PC-9 (cell line): ENCODE data around the gene CLIP1. TPM values are rescaled to one million over a fixed set of nuclear protein-coding genes. Genes with fewer than 3 reads are reported as not detected.
"Not testable (repeated sequence)": the region's sequence is repeated elsewhere in the genome, so short reads cannot be mapped to it uniquely, and the experiment has no call there.

ENCODE experiments used
- BruUV-seq: library from RNA; stranded (reverse); fragments of 400-500 nt; replicated peaks from 2 replicates; lab custom pipeline; 2021; lab: Mats Ljungman, UMichigan
- CTCF ChIA-PET: fragments of 300-600 bp; sonication (Branson Sonifier 250); formaldehyde crosslinking; loops from one replicate; lab custom pipeline; 2022; ENCODE audit warnings: antibody characterized with exemption; lab: Charles Lee
- POLR2A ChIA-PET: fragments of 300-600 bp; sonication (Branson Sonifier 250); formaldehyde crosslinking; loops from one replicate; lab custom pipeline; 2022; ENCODE audit warnings: antibody characterized with exemption; ENCODE audit not compliant: unreplicated experiment; lab: Charles Lee
- DNase-seq, 2 experiments: peaks; one replicate each; pipeline versions ENCODE4 v3.0.0 to v3.0.0-alpha.2; 2015 to 2022; ENCODE audit warnings: mixed read lengths in 1 of 2
- H2AFZ ChIP-seq: fragments of 200-600 bp; sonication (generic); 2 replicates; pipeline ENCODE4 v1.8.1; 2017; ENCODE audit warnings: antibody characterized with exemption
- H3F3A ChIP-seq: fragments of 200-600 bp; sonication (generic); 2 replicates; pipeline ENCODE4 v1.8.1; 2017; ENCODE audit warnings: antibody characterized with exemption, mild to moderate bottlenecking, low read depth; ENCODE audit not compliant: insufficient read depth
- H3K27ac ChIP-seq: fragments of 200-600 bp; sonication (generic); 2 replicates; pipeline ENCODE4 v1.6.1; 2016; ENCODE audit warnings: mixed run types
- H3K27me3 ChIP-seq: fragments of 200-600 bp; sonication (generic); 2 replicates; pipeline ENCODE4 v1.6.1; 2016; ENCODE audit warnings: low read depth, mixed run types; ENCODE audit not compliant: insufficient read depth
- H3K36me3 ChIP-seq: fragments of 200-600 bp; sonication (generic); 2 replicates; pipeline ENCODE4 v1.6.1; 2016; ENCODE audit warnings: low read depth, mixed run types
- H3K4me1 ChIP-seq: fragments of 200-600 bp; sonication (generic); replicated peaks from 2 replicates; pipeline ENCODE4 v1.6.1; 2016; ENCODE audit warnings: mixed run types; ENCODE audit not compliant: insufficient read depth
- H3K4me2 ChIP-seq: fragments of 200-600 bp; sonication (generic); 2 replicates; pipeline ENCODE4 v1.6.1; 2017; ENCODE audit warnings: mixed run types
- H3K4me3 ChIP-seq: fragments of 200-600 bp; sonication (generic); 2 replicates; pipeline ENCODE4 v1.6.1; 2016; ENCODE audit warnings: mixed run types
- H3K79me2 ChIP-seq: fragments of 200-600 bp; sonication (generic); 2 replicates; pipeline ENCODE4 v1.6.1; 2017; ENCODE audit warnings: low read depth, mixed run types
- H3K9me2 ChIP-seq: fragments of 200-600 bp; sonication (generic); 2 replicates; pipeline ENCODE4 v1.8.1; 2017; ENCODE audit warnings: mild to moderate bottlenecking; ENCODE audit not compliant: insufficient read depth
- H3K9me3 ChIP-seq: fragments of 200-600 bp; sonication (generic); 2 replicates; pipeline ENCODE4 v1.8.1; 2016; ENCODE audit warnings: low read depth; ENCODE audit not compliant: insufficient read depth
- H4K20me1 ChIP-seq: fragments of 200-600 bp; sonication (generic); 2 replicates; pipeline ENCODE4 v1.8.1; 2017; ENCODE audit not compliant: insufficient read depth
- CTCF ChIP-seq: fragments of 200-600 bp; sonication (generic); conservative IDR thresholded peaks from 2 replicates; pipeline ENCODE4 v1.6.1; 2017; ENCODE audit warnings: mixed run types, antibody characterized with exemption, mild to moderate bottlenecking, moderate library complexity
- EZH2 ChIP-seq: fragments of 200-600 bp; sonication (generic); IDR thresholded peaks from 2 replicates; pipeline ENCODE4 v1.8.0; 2017; ENCODE audit warnings: antibody characterized with exemption, low read depth
- intact Hi-C: fragments of 100-400 bp; cut with micrococcal nuclease; formaldehyde crosslinking; loops from one replicate; pipeline ENCODE4 v1.10.0; 2022; ENCODE audit not compliant: unreplicated experiment
- total RNA-seq: library from RNA; stranded (reverse); gene quantifications from 2 replicates; pipeline ENCODE4 v1.2.3, GENCODE V29; 2021

The CLIP1 gene
- total RNA-seq, 1 experiment from 2014 or later: 86.9 TPM

DNA sequence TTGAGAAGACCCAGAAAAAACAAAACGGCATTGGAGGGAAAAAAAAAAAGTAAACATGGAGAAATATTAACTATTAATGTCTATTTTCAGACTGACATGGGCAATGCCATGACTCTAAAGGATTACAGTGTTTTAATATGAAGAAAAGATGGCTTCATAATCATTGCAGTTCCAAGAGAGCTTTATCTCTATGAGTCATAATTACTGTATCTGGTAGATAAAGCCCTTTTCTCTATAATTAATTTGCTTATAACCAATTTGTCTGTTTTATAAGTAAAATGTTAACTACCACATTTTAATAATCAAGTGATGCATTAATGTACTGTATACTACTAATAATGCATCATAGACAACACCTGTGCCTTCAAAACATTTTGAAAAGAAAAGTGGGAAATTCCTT is 59.7 kb downstream of the CLIP1 start:
- Histone ChIP-seq H3K9me2 (no peaks in the 10 kb centered on the region), H2AFZ (no peak overlapping the region), H4K20me1 (no peaks in the 10 kb centered on the region), H3K36me3 (0 out of 2 replicates have a peak, but pooled peaks cover 7% of the 10 kb centered on the region), H3K27ac (no peak overlapping the region), H3K4me1 (peaks cover 12% of the 10 kb centered on the region), H3K4me2 (no peak overlapping the region), H3K79me2 (peaks cover 19% of the 10 kb centered on the region), H3K27me3 (no peaks in the 10 kb centered on the region), H3K9me3 (no peaks in the 10 kb centered on the region), H3F3A (peaks cover 21% of the 10 kb centered on the region), H3K4me3 (no peak overlapping the region)
- no peak for DNase-seq
- ChIA-PET POLR2A (no interaction called here), CTCF (no interaction called here)
- no TSS peak for BruUV-seq
- intact Hi-C loops: no loop called here
- TF ChIP-seq EZH2 (no peak), CTCF (no peak)

DNA sequence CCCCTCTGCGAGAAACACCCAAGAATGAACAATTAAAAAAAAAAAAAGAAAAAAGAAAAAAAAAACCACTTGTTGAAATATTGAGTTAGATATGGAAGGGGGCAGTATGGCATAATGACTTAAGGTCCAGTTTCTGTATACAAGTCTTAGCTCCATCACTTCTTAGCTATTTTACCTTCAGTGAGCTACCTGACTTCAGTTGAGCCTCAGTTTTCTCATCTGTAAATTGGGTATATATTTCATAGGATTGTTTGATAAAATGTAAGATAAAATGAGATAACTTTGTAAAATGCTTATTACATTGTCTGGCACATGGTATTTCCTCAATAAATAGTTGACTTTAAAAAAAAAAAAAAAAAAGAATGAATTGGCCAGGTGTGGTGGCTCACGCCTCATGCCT is 64.1 kb downstream of the CLIP1 start:
- H3K9me2 ChIP-seq, H3K79me2 ChIP-seq, H3K27ac ChIP-seq, H3K4me3 ChIP-seq, H3K4me1 ChIP-seq, H3K27me3 ChIP-seq, H3K4me2 ChIP-seq, H2AFZ ChIP-seq, DNase-seq, H3K9me3 ChIP-seq, POLR2A ChIA-PET, CTCF ChIA-PET, H4K20me1 ChIP-seq, BruUV-seq, intact Hi-C loops: not testable (repeated sequence)
- Histone ChIP-seq H3K36me3 (0 out of 2 replicates have a peak, but pooled peaks cover 14% of the 10 kb centered on the region), H3F3A (peaks cover 12% of the 10 kb centered on the region; the same call in 1 of the 2 replicates)

DNA sequence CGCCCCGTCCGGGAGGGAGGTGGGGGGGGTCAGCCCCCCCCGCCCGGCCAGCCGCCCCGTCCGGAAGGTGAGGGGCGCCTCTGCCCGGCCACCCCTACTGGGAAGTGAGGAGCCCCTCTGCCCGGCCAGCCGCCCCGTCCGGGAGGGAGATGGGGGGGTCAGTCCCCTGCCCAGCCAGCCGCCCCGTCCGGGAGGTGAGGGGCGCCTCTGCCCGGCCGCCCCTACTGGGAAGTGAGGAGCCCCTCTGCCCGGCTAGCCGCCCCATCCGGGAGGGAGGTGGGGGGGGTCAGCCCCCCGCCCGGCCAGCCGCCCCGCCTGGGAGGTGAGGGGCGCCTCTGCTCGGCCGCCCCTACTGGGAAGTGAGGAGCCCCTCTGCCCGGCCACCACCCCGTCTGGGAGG is 64.9 kb downstream of the CLIP1 start:
- BruUV-seq, H3K9me3 ChIP-seq, H3K27me3 ChIP-seq, intact Hi-C loops, H4K20me1 ChIP-seq, CTCF ChIA-PET, H3K4me1 ChIP-seq, DNase-seq, H3K4me3 ChIP-seq, H3K4me2 ChIP-seq, H3K9me2 ChIP-seq, H3K27ac ChIP-seq, POLR2A ChIA-PET, H3K79me2 ChIP-seq, H2AFZ ChIP-seq: not testable (repeated sequence)
- H3K36me3 ChIP-seq: 0 out of 2 replicates have a peak, but pooled peaks cover 14% of the 10 kb centered on the region
- H3F3A ChIP-seq: peaks cover 12% of the 10 kb centered on the region; the same call in 1 of the 2 replicates

- intact Hi-C loops, H3K79me2 ChIP-seq, H3K9me2 ChIP-seq, H2AFZ ChIP-seq, CTCF ChIA-PET, H3K4me3 ChIP-seq, H4K20me1 ChIP-seq, H3K27me3 ChIP-seq, DNase-seq, H3K4me2 ChIP-seq, H3K27ac ChIP-seq, H3K9me3 ChIP-seq, H3K4me1 ChIP-seq, BruUV-seq, POLR2A ChIA-PET: not testable (repeated sequence)
- 0 out of 2 replicates have a peak, but pooled peaks cover 14% of the 10 kb centered on the region for H3K36me3 ChIP-seq
- H3F3A ChIP-seq: peaks cover 12% of the 10 kb centered on the region; the same call in 1 of the 2 replicates
Observed at GRCh38 chr12:122356991-122357390, 65.5 kb downstream of the CLIP1 start.
